Placental epithelial cell (primary cell): ENCODE results near the gene PKD2L2. TPM values are rescaled to one million over a fixed set of nuclear protein-coding genes. Genes with fewer than 3 reads are reported as not detected.

Source experiments
- total RNA-seq: library from RNA; depleted of rRNA; stranded (reverse); fragments of >200 nt; gene quantifications from 2 replicates; pipeline ENCODE4 v1.2.3, GENCODE V29; 2012

The PKD2L2 gene
- 0.11 TPM in 1 of 2 replicates, not detected in the other for total RNA-seq

GRCh38 chr5:137888863-137889759 lies at the start of gene PKD2L2:
Gene PKD2L2, plus strand, starts transcription at chr5:137889457. Its CDS starts 35 bp downstream, at chr5:137889492.

DNA sequence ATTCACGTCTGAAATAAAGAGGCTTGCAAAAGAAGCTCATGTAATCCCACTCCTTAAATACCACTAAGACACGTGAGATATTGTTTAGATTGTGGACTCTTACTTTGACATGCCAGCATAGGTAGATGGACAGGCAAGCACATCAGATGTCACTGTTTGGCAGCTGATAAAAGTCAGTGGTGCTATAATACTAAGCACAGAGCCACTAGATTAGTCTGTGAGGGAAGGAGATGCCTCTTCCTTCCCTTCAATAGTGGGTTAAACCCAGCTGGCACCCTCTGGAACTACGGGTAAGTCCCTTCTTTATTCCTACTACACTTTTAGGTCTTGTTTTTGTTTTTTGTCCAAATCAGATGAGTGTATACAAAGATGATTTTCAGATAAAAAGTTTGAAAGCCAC lies 21.6 kb upstream of the PKD2L2 start, which contains the start of gene MYOT:
TSS of gene MYOT (plus strand) at position 197 of the 400 bp plus-strand sequence. CDS start 2,792 bp downstream, outside the sequence.

Other genes starting within 250 kb of the PKD2L2 start
- 1.6 and 4.3 TPM in 2 replicates for gene KLHL3, start 153.4 kb upstream of the PKD2L2 start, total RNA-seq
- 12.1 and 25.5 TPM in 2 replicates for gene HNRNPA0, start 135.1 kb upstream of the PKD2L2 start, total RNA-seq
- not detected in 2 replicates for gene MYOT, start 21.6 kb upstream of the PKD2L2 start, total RNA-seq
- gene FAM13B, start 143.6 kb downstream of the PKD2L2 start, total RNA-seq, result 28.2 and 31.8 TPM in 2 replicates
- gene WNT8A, start 194.6 kb downstream of the PKD2L2 start, total RNA-seq, result not detected in 2 replicates
- 0.43 and 1.6 TPM in 2 replicates for gene NME5, start 250.0 kb downstream of the PKD2L2 start, total RNA-seq